Measurements from ENCODE around the gene PTCH1.

The PTCH1 gene

DNA sequence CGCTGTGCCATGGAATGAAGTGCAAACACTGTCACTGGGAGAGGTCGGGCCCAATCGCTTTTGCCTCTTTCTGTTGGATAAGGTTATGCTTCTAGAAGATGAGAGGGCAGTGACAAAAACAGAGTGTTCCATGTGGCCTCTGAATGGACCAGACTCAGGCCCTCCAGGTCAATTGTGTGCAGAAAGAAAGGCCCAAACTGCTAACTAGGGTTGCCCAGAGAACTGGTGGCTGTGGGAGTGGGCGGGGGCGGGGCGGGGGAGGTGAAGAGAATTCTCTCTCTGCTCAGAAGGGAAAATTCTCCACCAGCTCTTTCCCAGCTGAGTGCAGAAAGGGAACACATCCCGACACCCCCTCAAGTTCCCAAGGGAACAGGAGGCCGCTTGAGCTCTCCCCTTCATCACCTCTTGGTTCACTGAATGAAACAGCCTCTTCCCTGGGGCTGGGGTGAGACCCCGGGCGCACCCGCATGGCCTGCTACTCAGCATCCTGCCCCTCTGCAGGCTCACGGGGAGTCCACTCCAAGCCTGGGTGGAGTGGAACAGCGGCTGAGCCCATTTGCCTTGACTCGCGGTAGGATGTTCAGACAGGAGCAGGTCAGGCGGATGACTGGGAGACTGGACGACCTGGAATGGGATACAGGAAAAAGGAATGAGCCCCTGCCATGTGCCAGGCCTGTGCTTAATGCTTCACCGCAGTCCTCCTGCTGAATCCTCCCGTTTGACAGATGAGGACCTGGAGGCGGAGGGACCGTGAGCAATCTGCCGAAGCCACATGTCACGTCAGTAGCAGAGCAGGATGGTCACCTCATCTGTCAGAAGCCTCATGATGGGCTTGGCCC, 105.5 kb downstream of the PTCH1 start:
- in situ Hi-C loops (cut with MboI; ENCODE audit: low sequenced_read_pairs) = no loop called here

DNA sequence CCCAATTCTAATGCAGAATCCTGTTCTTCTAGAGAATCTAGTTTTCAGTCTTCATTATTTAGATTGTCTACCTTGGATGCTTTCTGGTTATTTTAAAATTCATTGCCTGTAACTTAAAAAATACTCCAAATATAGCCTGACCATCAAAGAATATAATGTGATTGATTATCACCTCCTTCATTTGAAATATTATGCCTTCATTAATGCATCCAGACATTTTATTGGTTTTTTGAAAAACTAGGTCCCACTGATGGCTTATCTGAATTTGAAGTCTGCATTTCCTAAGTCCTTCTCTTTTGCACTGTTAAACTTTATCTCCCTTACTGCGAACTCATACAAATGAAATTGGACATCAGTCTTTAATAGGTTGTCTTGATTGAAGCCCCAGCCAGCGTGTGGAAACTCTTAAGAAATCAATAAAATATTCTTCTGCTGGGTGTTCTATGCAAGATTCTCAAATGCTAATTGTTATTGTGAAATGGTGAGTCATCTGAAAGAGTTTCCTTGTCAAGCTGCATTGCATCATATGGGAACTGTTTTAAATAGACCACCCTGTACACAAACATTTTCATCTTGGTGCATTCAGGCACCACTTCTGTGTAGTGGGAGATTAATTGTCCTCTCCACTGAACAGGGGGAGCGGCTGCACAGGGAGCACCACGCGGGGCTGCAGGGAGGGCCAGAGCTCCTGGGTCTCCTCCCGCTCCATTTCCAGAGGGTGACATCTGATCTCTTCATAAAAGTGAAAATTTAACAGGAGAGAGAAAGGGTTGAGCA, 106.9 kb downstream of the PTCH1 start:
- in situ Hi-C loops (cut with MboI; ENCODE audit: low sequenced_read_pairs) = no loop called here

DNA sequence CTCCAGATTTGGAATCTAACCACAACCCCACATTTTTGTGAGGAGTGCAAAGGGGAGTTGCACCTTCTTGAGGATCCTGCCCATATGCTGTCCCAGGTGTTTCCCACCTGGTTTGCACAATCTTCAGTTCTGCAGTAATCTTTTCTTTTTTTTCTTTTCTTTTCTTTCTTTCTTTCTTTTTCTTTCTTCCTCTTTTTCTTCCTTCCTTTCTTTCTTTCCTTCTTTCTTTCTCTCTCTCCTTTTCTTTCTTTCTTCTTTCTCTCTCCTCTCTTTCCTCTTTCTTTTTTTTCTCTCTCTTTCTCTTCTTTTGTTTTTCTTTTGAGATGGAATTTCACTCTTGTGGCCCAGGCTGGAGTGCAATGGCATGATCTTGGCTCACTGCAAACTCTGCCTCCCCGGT, 109.2 kb downstream of the PTCH1 start:
- in situ Hi-C loops (cut with MboI; ENCODE audit: low sequenced_read_pairs) = no loop called here

DNA sequence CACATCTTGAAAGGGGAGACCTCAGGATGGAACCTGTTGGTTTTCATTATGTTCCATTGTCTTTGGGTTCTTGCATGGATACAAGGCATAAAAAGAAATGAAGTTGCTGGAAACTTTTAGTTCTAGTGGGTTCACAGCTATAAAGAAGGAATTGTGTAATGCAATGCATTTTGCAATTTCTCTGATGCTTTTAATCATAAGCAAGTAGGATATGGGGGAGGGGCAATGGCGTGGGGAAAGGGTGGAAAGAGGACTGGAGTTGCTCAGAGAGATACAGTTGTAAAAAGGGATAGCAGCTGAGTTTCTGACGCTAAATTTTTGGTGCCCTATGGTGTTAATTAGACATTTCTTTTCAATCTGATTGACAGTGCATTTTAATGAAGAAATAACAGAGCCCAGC, 110.7 kb downstream of the PTCH1 start:
- in situ Hi-C loops (cut with MboI; ENCODE audit: low sequenced_read_pairs) = no loop called here

DNA sequence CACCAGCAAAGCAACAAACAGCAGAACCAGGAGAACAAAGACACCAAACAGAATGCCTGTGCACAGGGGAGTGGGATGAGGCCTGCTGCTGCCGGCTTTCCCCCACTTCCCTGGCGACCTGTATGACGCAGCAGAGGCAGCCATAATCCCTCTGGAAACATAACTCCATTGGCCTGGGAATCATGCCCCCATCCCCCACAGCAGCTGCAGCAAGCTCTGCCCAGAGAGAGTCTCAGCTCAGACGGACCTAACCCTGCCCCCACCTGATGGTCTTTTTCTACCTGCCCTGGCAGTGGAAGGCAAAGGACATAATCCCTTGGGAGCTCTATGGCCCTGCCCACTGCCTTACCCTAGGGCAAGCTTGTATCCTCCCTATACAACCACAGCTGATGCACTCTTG, 117.5 kb downstream of the PTCH1 start:
- in situ Hi-C loops (cut with MboI; ENCODE audit: low sequenced_read_pairs) = no loop called here

All from HL-60/S4 treated with retinoic acid at 250 ng/mL for 4 days and 3 days (cell line).